Effector CD8-positive, alpha-beta T cell (primary cell): ENCODE results near the gene TAL1.
"Not testable (repeated sequence)": the region's sequence is repeated elsewhere in the genome, so short reads cannot be mapped to it uniquely, and the experiment has no call there.

Experiments used
- DNase-seq: peaks from one replicate; lab custom pipeline; 2025; lab: John Stamatoyannopoulos, UW
- total RNA-seq, 4 experiments: gene quantifications; one replicate each; lab custom pipeline; 2026; lab: John Stamatoyannopoulos, UW

TAL1 gene
- 0 to 0.09 (median 0) reads per million in 4 experiments for total RNA-seq

DNA sequence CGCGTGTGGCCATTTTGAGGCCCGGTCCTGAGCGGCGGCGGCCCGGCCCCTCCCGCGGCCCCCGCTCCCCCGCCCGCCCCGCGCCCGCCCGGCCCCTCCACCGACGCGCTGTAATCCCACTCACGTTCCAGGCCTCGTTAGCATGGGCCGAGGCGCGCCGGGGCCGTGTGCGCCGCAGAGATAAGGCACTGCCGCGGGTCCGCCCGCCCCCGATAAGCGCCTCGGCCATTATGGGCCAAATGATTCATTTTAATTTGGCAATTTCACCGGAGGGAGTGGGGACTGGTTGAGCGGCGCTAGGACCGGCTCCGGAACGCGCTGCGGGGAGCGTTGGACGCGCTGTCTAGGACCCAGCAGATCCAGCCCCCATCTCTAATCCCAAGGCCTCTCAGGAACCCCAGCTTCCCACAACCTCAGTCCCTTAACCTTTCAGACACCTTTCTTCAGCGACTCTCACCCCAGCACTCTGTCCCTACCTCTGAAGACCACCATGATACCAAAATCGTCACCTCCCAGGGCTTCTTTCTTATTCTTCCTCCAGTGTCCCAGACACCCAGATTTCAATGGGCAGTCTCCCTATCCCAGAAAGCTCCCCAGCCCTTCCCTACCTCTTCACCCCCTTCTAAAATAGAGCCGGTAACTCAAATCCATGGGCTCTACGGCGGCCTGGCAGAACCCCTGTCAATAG is at the start of gene TAL1:
TAL1 (minus strand) TSS at position 39 of the 688 bp plus-strand sequence. CDS start 6,337 bp downstream, outside the sequence.
- no peak for DNase-seq

DNA sequence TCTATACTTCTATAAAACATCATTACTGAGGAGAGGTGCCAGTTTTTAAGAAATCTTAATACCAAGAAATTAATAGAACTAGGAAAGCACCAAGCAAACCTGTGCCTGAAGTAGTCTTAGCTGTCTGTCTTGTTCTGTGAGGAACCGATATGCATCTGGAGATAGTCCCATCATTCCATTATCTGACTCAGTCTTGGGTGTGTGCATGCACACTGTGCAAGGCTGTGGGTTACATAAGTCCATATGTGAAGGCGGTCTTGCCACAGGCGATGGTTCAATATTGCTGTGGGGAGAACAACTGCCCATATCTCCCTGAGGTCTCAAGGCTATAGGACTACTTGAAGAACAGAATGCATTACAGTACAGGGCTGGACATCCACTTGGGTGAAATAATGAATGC is 48.1 kb upstream of the TAL1 start:
- DNase-seq = no peak

DNA sequence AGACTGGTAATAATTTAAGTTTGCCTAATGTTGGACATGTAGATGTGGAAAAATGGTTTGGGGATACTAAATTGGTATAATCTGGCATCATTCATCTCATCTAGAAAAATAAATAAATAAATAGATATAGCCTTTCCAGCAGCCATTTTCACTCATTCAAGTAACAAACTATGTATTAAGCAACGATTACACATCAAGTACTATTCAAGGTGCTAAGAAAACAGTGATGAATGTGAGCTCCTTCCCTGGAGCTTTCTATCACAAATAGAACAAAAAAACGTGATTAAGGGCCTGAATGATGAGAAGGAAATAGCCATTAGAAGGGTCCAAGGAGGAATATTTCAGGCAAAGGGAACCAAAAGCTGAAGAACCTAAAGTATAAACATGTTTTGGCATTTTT is 44.8 kb upstream of the TAL1 start:
- no peak for DNase-seq

DNA sequence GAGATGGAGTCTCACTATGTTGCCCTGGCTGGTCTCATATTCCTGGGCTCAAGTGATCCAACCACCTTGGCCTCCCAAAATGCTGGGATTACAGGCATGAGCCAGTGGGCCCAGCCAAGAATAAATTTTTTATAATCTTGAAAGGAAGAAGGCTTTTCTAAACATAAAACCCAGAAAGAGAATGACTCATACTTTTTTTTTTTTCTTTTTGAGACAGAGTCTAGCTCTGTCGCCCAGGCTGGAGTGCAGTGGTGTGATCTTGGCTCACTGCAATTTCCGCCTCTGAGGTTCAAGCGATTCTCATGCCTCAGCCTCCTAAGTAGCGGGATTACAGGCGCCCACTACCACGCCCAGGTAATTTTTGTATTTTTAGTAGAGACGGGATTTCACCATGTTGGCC is 43.8 kb upstream of the TAL1 start:
- not testable (repeated sequence) for DNase-seq

DNA sequence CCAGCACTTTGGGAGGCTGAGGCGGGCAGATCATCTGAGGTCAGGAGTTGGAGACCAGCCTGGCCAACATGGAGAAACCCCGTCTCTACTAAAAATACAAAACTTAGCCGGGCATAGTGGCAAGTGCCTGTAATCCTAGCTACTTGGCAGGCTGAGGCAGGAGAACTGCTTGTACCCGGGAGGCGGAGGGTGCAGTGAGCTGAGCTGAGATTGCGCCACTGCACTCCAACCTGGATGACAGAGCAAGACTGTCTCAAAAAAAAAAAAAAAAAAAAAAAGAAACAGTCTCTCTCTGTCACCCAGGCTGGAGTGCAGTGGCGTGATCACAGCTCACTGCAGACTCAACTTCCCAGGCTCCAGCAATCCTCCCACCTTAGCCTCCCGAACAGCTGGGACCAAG is 33.5 kb upstream of the TAL1 start:
- not testable (repeated sequence) for DNase-seq

DNA sequence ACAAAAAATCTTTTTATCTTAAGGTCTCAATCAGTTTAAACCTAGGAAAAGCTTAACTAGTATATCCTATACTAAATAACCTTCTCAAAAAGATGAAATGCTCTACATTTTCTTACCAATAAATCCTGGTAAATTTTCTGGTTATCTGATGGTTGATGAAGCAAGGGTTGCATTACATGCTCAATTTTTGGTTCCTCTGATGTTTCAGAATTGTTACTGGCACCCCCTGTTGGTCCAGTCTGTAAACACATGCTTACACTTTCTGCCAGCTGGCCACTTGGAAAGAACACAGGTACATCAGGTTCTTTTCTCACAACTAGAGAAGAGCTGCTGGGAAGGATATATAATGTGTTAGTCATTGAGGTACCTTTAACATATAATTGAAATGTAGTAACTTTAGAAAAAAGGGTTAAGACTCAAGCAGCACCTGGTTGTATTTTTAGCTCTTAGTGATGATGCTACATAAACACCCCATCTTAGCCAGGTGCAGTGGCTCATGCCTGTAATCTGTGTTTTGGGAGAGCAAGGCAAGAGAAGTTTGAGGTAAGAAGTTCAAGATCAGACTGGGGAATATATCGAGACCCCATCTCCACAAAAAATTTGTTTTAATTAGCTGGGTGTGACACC is 30.9 kb upstream of the TAL1 start:
- DNase-seq = no peak

DNA sequence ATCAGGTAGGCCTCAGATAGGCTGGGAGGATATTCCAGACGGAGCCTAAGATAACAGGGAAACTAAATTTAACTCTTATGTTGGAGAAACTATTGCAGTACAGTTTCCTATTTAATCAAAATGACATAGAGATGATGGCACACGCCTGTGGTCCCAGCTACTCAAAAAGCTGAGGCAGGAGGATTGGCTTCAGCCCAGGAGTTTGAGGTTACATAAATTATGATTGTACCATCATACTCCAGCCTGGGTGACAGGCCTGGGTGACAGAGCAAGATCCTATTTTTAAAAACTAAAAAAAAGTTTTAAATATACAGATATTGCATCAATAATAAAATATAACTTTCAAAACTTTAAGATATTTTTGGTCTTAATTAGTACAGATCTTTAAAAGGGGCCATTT is 25.2 kb upstream of the TAL1 start:
- no peak for DNase-seq

DNA sequence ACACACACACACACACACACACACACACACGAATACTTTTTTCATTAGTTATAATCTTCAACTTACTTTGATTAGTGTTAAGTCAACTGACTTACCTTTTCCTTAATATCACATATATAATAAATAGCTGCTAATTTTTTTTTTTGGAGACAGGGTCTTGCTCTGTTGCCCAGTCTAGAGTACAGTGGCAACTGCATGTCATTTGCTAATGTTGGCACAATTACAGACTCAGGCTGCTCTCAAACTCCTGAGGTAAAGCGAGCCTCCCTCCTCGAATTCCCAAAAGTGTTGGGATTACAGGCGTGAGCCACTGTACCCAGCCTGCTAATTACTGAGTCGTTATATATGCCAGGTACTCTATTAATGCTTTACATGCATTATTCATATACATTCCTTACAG is 20.8 kb upstream of the TAL1 start:
- no peak for DNase-seq

DNA sequence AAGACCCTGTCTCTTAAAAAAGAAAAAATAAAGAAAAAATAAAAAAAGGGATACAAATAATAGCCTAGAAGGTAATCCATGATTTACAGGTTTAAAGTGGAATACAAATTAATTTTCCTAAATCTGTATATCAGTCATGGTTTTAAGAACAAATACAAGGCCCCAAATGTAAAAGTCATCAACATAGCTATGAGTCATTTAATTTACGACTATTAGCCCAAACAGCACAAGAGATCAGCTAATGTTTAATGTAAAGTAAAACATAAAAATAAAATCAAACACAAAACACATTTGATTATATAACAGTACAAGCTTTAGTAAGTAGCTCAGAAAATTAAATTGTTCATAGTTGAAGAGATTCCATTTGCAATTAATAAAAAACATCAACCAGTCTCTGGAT is 20.3 kb upstream of the TAL1 start:
- DNase-seq = no peak

DNA sequence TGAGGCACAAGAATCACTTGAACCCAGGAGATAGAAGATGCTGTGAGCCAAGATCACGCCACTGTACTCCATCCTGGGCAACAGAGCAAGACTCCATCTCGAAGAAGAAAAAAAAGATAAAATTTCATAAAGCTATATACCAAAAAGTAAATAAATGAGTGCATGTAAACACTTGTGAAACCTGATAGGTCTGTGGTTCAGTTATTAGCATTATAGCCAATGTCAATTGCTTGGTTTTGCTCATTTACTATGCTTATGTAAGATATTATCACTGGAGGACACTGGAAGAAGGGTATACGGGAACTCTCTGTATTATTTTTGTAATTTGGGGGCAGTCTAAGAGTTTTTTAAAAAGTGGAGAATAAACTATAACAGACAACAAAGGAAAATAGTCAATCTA is 17.7 kb upstream of the TAL1 start:
- DNase-seq = no peak

DNA sequence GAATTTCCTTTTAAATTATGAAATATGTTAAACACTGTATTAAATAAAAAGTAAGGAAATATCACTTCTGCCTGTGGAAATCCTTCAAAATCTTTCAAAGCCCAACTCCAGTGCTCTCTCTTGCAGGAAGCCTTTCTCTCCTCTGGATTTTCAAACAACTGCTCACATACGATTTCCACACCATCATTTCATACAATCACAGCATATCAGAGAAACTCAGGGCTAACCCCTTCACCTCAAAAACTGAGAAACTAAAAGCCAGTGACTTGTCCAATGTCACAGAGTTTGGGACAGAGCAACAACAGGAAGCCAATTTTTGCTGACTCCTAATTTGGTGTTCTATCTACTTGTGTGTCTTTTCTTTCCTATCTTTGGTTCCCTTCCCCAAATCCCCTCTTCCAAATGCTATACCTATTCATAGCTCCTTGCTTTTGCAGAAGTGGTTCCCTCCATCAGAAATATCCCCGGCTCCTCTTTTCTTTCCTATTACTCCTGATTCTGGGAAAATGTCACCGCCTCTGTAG is 12.4 kb upstream of the TAL1 start:
- no peak for DNase-seq

DNA sequence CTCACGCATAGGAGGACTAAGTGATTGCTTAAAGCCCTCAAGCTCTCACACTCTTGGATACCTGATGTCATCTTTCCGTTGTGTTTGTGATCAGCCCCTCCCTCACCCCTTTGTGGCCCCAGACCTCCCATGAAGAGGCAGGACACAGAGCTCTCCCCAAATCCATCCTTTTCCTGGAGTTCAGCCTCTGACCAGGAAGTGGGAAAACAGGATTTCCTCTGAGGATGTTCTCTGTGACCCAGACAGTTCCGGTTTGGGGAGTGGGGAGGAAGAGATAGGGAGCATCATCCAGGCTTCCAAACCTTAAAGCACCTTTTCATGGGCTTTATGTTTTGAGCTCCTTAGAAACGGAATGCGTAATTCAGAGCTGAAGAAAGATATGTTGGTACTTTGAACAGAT is 11.9 kb upstream of the TAL1 start:
- DNase-seq = no peak

DNA sequence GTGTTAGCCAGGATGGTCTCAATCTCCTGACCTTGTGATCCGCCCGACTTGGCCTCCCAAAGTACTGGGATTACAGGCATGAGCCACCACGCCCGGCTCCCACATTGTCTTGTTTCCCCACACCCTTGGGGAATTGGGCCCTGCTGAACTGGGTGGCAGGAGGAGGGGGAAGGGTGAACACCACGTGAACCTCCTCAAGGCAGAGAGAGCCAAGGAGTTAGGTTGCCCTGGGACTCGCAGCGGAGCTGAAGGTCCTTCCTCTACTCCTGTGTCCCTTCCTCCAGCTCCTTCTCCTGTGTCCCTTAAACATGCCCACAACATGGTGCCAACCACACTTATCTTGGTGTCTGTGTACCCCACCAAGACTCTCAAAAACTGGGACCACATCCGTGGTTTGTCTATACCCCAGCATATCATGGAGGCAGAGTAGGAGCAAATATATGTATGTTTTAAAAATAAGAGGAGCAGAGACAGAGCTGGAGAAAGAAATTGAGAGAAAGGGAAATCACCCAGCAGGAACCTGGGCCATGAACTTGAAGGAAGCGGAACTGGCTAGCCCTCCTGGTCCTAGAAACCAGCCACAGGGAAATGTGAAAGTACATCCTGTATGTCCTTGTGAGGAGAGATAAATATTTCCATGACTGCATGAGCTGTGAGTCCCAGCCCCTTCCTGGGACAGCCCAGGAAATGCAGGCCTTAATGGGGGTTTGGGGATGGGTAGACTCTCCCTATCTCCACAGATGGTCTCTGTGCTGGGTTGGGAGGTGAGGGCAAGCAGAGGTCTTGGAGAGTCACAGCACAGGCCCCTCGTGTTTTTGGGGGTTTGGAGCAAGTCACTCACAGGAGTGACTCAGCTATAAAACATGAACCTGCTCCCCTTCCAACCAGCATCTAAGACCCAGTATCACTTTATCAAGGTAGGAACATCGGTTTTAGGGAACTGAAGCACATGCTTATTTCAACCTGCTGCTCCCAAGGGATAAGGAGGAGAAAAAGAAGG is 9.4 kb upstream of the TAL1 start:
- DNase-seq = no peak

DNA sequence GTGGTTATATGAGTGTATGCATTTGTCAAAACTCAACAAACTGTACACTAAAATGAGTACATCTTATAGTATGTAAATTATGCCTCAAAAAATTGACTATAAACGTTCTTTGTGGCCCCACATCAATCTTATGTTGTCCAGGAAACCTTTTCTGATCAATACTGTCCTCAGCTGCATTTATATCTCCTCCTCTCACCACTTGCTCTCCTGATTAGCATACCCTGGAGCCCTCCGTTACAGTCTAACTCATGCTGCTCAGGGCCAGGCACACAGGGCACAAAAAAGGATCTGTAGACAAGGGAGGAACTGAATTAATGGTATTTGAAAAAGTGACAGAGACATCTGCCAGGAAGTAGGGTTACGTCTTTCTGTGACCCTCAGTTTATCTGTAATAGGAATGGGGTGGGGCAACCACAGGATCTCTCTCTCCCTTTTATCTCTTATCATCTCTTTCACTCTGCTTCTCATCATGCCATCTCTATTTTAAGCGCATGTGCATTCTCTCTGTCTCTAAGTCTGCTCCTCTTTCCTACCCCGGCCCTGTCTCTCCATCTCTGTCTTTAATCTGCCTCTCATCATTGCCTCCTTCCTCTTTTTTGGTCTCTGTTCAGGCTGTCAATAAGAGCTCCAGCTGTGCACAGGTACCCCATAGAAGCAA is 7.0 kb upstream of the TAL1 start:
- DNase-seq = no peak

DNA sequence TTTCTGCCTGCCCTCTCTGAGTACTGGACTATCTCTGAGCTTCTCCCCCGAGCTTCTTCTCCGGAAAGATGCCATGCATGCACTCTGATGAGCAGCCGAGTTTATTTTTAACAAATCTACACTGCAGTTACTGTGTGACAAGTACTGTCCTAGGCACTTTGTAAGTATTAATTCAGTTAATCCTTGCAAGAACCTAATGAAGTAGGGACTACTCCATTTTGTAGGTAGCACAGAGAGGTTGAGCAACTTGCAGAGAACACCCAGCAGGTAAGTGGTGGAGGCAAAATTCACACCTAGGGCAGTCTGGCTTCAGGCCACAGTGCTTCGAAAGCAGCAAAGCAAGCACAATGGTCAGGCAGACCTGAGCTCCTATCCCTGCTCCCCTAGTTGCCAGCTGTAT is 3.8 kb upstream of the TAL1 start:
- no peak for DNase-seq

DNA sequence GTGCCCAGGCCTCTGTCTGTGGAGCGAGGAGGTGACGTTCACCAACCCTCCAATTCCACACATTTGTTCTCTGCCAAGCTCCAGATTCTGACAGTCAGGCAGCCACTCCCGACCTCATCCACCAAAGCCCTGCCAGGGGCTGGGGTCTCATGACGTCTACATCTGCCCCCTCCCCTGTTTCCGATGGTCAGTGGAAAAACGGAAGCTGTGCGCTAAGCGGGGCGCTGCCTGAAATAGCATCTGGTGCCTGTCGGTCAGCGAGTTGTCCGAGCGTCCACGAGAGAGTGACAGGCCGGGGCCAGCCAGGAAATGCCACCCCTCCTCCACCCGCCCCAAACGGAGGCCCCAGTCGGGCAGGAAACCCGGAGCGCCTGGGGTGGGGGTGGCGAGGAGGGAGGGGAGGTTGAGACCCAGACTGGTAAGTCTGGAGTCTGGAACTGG is 3.2 kb upstream of the TAL1 start:
- DNase-seq = no peak

DNA sequence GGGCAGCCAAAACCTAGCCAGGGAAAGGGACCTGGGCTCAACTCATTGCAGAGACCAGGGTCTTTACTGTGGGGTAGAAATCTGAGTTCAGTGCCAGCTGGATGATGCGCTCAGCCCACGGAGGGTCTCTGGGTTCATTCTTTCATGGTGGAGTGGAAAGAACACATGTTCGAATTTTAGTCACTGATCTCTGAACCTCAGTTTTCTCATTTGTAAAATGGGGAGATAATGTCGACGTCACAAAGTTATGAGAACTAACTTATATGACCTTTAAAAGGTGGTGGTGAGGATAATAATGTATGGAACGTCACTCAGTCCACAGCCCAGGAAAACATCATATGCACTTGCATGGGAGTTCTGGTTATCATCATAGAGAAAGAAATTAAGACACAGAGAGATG is 1.2 kb upstream of the TAL1 start:
- DNase-seq = no peak

DNA sequence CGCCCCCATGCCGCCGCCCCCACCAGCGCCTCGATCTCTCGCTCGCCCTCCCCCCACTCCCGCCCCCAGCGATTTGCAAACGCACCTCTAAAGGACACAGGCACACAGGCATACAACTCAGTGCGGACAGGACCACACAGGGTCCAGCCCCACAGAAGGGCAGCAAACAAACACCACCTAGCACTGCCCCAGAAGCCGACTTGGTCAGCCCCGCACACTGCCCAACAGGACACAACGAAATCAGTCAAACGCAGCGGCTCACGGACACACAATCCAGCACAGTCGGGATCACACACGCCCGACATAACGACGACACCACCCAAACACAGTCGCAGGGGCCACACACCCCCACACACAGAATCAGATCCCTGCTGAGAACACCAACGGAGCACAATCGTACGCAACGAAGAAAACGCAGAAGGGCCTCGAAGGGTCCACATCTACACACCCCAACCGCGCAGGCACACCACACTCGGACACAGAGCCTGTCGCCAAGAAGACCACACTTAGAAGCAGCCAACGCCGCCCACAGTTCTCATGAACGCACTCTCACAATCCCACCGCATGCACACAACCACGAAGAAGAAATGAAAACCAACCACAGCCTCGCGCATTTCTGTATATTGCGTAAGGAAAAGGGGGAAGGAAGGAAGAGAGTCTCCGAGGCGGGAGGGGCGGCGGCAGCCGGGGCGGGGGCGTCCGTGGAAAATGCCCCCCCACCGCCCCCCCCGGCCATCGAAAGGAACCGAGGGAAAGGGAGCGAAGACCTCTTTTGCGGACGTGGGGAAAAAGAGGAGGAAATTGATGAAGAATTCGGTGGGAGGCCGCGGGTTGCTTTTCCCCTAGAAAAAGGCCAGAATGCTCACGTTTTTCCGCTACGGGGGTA is 481 bp downstream of the TAL1 start:
- no peak for DNase-seq

DNA sequence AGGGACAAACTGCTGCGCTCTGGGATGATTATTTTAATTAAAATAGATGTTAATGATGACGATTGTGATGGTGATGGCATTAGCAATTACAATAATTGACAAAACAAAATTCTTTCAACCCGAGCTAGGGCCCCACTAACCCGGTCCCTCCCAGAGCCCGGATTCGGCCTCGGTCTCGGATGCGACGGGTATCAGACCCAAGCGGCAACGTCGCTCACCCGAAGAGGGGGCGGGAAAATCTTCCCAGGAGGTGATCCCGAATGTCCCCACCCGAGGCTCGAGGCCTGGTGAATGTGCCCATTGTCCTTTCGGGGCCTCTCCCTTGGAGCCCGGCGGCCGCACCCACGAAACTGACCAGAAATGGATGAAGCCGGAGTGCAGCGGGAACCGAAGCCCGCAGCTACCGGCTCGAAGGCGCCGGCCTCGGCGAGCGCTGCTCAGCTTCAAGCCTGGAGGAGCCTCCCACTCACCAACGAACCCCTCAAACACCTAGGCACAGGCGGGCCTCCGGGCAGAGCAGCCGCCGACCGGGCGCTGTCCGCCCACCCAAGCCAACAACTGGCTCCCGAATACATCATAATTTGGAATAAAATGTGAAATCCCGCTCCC is 1.2 kb downstream of the TAL1 start:
- no peak for DNase-seq
